GM12873 (cell line): ENCODE data around the gene NOTCH1.

ENCODE experiments used
- CTCF ChIP-seq: IDR thresholded peaks from 2 replicates; pipeline ENCODE4 v1.5.1; 2012; ENCODE audit warnings: low read depth, mild to moderate bottlenecking, moderate library complexity, low read length, control low read depth; ENCODE audit not compliant: insufficient read depth; ENCODE audit errors: missing control alignments

NOTCH1 gene

GRCh38 chr9:136584401-136584932, 38.6 kb upstream of the NOTCH1 start:
- no peak for TF ChIP-seq CTCF

GRCh38 chr9:136582977-136583735, 37.3 kb upstream of the NOTCH1 start:
- TF ChIP-seq CTCF, result no peak

- TF ChIP-seq CTCF, result no peak
Measured at GRCh38 chr9:136581614-136582447, 36.0 kb upstream of the NOTCH1 start.

GRCh38 chr9:136578915-136579649, 33.2 kb upstream of the NOTCH1 start:
- peak; percentile 15 for TF ChIP-seq CTCF

GRCh38 chr9:136578626-136578914, 32.7 kb upstream of the NOTCH1 start:
- no peak for TF ChIP-seq CTCF

GRCh38 chr9:136577941-136578625, 32.2 kb upstream of the NOTCH1 start:
- TF ChIP-seq CTCF, result no peak

GRCh38 chr9:136576269-136576626, 30.4 kb upstream of the NOTCH1 start:
- TF ChIP-seq CTCF, result no peak
